ENCODE results near the gene CCL13. TPM values are rescaled to one million over a fixed set of nuclear protein-coding genes. Genes with fewer than 3 reads are reported as not detected.

Gene CCL13
- total and polyA plus RNA-seq, 4 donors, result 0.12 to 0.84 TPM; not detected in 2

DNA sequence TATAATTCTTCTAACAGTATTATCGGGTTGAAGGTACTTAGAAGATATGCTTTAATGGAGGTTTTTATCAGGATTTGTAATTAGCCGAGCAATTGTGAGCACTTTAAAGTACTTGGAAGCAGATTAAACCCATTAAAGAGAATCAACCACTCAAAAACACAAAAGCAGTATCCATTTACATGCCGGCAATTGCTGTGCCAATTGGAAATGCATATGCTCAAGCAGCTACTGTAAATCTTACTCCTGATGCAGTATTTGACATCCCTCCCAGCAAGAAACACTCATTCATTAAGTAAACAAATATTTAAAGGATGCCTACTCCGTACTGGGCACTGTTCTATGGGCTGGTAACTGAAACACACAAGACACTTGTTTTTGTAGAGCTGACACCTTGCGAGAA, 18.2 kb downstream of the CCL13 start:
- Histone ChIP-seq H3K4me3 (ENCODE audit: low read depth in 1 of 3, low read length in 3 of 3) (no peak overlapping the region), H3K27me3 (ENCODE audit: control insufficient read depth in 4 of 4, insufficient read depth in 4 of 4, low read length in 3 of 4) (no peaks in the 10 kb centered on the region), H3K9ac (ENCODE audit: low read depth in 1 of 2, low read length in 2 of 2) (no peak overlapping the region), H3K4me1 (ENCODE audit: control insufficient read depth in 4 of 4, insufficient read depth in 4 of 4, low read length in 3 of 4) (peaks cover 2 to 5% (median 4%) of the 10 kb centered on the region in 4 donors), H3K9me3 (ENCODE audit: control insufficient read depth in 4 of 4, low read length in 3 of 4) (no peaks in the 10 kb centered on the region), H3K27ac (ENCODE audit: low read depth in 1 of 2, low read length in 2 of 2) (no peak overlapping the region), H3K36me3 (ENCODE audit: control insufficient read depth in 4 of 4, insufficient read depth in 3 of 4, low read depth in 1 of 4, low read length in 3 of 4) (no peaks in the 10 kb centered on the region)
- no peak for DNase-seq (ENCODE audit: low spot score)
- TF ChIP-seq YY1 (IDR thresholded peaks at IDR 0.05), result no peak
- WGBS, result 93% methylated on average over 5 of the region's 5 CpGs

DNA sequence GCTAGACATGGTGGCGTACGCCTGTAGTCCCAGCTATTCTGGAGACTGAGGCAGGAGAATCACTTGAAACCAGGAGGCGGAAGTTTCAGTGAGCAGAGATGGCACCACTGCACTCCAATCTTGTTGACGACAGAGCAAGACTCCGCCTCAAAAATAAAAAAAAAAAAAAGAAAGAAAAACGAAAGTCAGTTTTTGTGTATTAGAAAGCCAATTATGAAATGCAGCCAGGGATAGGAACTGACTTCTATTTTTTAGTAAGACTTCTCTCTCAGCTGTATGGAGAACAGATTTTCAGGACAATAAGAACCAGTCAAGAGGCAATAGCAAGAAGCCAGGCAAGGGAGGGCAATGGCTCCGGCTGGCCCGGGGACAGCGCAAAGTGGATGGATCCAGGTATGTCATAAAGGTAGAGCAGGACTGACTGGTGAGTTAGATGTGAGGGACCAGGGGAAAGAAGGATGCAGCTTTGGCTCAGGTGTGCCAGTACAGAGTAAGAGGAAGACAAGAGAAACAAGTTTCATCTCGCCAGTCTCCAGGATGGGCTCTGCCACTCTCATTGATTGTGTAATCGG, 19.2 kb downstream of the CCL13 start:
- Histone ChIP-seq H3K4me3 (ENCODE audit: low read depth in 1 of 3, low read length in 3 of 3) (no peak overlapping the region), H3K27ac (ENCODE audit: low read depth in 1 of 2, low read length in 2 of 2) (no peak overlapping the region), H3K36me3 (ENCODE audit: control insufficient read depth in 4 of 4, insufficient read depth in 3 of 4, low read depth in 1 of 4, low read length in 3 of 4) (no peaks in the 10 kb centered on the region), H3K9me3 (ENCODE audit: control insufficient read depth in 4 of 4, low read length in 3 of 4) (no peaks in the 10 kb centered on the region), H3K9ac (ENCODE audit: low read depth in 1 of 2, low read length in 2 of 2) (no peak overlapping the region), H3K4me1 (ENCODE audit: control insufficient read depth in 4 of 4, insufficient read depth in 4 of 4, low read length in 3 of 4) (peaks cover 0 to 3% (median 1%) of the 10 kb centered on the region in 4 donors), H3K27me3 (ENCODE audit: control insufficient read depth in 4 of 4, insufficient read depth in 4 of 4, low read length in 3 of 4) (peaks cover 0 to 3% (median 0%) of the 10 kb centered on the region in 4 donors)
- WGBS, result 94% methylated on average over 11 of the region's 11 CpGs
- TF ChIP-seq YY1 (IDR thresholded peaks at IDR 0.05) (no peak), GABPA (IDR thresholded peaks at IDR 0.05 in 1 of 2, conservative IDR thresholded peaks at IDR 0.05 in 1 of 2) (no peak), ATF3 (IDR thresholded peaks at IDR 0.05) (no peak), JUND (IDR thresholded peaks at IDR 0.05) (no peak), SP1 (IDR thresholded peaks at IDR 0.05) (no peak), RXRA (IDR thresholded peaks at IDR 0.05) (no peak), HNF4A (conservative IDR thresholded peaks at IDR 0.05) (no peak), RAD21 (IDR thresholded peaks at IDR 0.05) (no peak), TAF1 (conservative IDR thresholded peaks at IDR 0.05) (no peak), HNF4G (IDR thresholded peaks at IDR 0.05) (no peak), NR2F2 (IDR thresholded peaks at IDR 0.05) (no peak), FOXA2 (IDR thresholded peaks at IDR 0.05) (no peak), FOXA1 (IDR thresholded peaks at IDR 0.05) (no peak), EGR1 (IDR thresholded peaks at IDR 0.05; ENCODE audit: low read depth in 2 of 2) (no peak)
- TF ChIP-seq, protein P1, sequence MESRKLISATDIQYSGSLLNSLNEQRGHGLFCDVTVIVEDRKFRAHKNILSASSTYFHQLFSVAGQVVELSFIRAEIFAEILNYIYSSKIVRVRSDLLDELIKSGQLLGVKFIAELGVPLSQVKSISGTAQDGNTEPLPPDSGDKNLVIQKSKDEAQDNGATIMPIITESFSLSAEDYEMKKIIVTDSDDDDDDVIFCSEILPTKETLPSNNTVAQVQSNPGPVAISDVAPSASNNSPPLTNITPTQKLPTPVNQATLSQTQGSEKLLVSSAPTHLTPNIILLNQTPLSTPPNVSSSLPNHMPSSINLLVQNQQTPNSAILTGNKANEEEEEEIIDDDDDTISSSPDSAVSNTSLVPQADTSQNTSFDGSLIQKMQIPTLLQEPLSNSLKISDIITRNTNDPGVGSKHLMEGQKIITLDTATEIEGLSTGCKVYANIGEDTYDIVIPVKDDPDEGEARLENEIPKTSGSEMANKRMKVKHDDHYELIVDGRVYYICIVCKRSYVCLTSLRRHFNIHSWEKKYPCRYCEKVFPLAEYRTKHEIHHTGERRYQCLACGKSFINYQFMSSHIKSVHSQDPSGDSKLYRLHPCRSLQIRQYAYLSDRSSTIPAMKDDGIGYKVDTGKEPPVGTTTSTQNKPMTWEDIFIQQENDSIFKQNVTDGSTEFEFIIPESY (IDR thresholded peaks at IDR 0.05), result no peak
- TF ChIP-seq, protein P2, sequence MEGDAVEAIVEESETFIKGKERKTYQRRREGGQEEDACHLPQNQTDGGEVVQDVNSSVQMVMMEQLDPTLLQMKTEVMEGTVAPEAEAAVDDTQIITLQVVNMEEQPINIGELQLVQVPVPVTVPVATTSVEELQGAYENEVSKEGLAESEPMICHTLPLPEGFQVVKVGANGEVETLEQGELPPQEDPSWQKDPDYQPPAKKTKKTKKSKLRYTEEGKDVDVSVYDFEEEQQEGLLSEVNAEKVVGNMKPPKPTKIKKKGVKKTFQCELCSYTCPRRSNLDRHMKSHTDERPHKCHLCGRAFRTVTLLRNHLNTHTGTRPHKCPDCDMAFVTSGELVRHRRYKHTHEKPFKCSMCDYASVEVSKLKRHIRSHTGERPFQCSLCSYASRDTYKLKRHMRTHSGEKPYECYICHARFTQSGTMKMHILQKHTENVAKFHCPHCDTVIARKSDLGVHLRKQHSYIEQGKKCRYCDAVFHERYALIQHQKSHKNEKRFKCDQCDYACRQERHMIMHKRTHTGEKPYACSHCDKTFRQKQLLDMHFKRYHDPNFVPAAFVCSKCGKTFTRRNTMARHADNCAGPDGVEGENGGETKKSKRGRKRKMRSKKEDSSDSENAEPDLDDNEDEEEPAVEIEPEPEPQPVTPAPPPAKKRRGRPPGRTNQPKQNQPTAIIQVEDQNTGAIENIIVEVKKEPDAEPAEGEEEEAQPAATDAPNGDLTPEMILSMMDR (IDR thresholded peaks at IDR 0.05; ENCODE audit: low read depth, low read length, missing input control), result no peak
- TF ChIP-seq, protein P3, sequence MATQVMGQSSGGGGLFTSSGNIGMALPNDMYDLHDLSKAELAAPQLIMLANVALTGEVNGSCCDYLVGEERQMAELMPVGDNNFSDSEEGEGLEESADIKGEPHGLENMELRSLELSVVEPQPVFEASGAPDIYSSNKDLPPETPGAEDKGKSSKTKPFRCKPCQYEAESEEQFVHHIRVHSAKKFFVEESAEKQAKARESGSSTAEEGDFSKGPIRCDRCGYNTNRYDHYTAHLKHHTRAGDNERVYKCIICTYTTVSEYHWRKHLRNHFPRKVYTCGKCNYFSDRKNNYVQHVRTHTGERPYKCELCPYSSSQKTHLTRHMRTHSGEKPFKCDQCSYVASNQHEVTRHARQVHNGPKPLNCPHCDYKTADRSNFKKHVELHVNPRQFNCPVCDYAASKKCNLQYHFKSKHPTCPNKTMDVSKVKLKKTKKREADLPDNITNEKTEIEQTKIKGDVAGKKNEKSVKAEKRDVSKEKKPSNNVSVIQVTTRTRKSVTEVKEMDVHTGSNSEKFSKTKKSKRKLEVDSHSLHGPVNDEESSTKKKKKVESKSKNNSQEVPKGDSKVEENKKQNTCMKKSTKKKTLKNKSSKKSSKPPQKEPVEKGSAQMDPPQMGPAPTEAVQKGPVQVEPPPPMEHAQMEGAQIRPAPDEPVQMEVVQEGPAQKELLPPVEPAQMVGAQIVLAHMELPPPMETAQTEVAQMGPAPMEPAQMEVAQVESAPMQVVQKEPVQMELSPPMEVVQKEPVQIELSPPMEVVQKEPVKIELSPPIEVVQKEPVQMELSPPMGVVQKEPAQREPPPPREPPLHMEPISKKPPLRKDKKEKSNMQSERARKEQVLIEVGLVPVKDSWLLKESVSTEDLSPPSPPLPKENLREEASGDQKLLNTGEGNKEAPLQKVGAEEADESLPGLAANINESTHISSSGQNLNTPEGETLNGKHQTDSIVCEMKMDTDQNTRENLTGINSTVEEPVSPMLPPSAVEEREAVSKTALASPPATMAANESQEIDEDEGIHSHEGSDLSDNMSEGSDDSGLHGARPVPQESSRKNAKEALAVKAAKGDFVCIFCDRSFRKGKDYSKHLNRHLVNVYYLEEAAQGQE (IDR thresholded peaks at IDR 0.05), result no peak
- TF ChIP-seq, protein P4, sequence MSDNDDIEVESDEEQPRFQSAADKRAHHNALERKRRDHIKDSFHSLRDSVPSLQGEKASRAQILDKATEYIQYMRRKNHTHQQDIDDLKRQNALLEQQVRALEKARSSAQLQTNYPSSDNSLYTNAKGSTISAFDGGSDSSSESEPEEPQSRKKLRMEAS (IDR thresholded peaks at IDR 0.05), result no peak
- DNase-seq (ENCODE audit: low spot score), result no peak
